Measurements from ENCODE around the gene SUSD6. TPM values are rescaled to one million over a fixed set of nuclear protein-coding genes. Genes with fewer than 3 reads are reported as not detected.

The SUSD6 gene
- total RNA-seq, 2 donors from 2014 or later = 24.6 to 25.1 TPM

DNA sequence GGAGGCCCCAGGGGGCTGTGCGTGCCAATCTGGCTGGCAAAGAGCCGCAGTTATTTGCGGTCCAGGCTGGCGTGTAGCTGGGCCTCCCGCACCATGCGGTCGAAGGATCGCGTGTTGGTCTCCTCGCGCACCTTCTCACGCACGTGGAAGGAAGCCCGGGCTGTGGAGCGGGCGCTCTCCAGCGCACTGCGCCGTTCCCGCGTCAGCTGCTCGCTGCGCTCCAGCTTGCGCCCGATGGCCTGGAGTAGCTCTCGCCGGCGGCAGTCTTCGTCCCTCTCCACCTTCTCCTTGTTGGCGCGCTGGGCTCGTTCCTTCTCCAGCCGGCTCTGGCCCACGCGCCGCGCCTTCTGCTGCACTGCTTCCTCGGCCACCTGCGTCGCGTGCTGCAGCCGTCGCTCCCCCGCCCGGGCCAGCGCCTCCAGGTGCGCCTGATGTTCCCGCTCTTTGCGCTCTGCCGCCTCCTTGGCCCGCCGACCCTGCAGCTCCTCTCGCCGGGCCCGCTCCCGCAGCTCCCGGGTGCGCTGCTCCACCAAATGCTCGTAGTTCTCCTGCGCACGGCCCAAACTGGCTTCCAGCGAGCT, 39.9 kb upstream of the SUSD6 start:
- Histone ChIP-seq H3K4me1 (peaks cover 32% of the 10 kb centered on the region), H3K27me3 (peaks cover 0 to 22% of the 10 kb centered on the region in 2 donors), H3K36me3 (replicated peaks in 1 of 2; ENCODE audit: insufficient read depth in 1 of 2, low read depth in 2 of 2) (no peaks in the 10 kb centered on the region), H3K4me3 (no peak overlapping the region), H3K27ac (no peak overlapping the region), H3K9me3 (no peaks in the 10 kb centered on the region)
- ATAC-seq = peak; percentile 14
- WGBS, 2 donors = 8 to 14% methylated on average over 12 to 62 of the region's 62 CpGs
- TF ChIP-seq, protein P1, sequence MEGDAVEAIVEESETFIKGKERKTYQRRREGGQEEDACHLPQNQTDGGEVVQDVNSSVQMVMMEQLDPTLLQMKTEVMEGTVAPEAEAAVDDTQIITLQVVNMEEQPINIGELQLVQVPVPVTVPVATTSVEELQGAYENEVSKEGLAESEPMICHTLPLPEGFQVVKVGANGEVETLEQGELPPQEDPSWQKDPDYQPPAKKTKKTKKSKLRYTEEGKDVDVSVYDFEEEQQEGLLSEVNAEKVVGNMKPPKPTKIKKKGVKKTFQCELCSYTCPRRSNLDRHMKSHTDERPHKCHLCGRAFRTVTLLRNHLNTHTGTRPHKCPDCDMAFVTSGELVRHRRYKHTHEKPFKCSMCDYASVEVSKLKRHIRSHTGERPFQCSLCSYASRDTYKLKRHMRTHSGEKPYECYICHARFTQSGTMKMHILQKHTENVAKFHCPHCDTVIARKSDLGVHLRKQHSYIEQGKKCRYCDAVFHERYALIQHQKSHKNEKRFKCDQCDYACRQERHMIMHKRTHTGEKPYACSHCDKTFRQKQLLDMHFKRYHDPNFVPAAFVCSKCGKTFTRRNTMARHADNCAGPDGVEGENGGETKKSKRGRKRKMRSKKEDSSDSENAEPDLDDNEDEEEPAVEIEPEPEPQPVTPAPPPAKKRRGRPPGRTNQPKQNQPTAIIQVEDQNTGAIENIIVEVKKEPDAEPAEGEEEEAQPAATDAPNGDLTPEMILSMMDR (IDR thresholded peaks at IDR 0.05) = no peak
- TF ChIP-seq POLR2A (IDR thresholded peaks at IDR 0.05) = no peak
- intact Hi-C loops (cut with DNase I) = no loop called here
- DNase-seq = no peak

DNA sequence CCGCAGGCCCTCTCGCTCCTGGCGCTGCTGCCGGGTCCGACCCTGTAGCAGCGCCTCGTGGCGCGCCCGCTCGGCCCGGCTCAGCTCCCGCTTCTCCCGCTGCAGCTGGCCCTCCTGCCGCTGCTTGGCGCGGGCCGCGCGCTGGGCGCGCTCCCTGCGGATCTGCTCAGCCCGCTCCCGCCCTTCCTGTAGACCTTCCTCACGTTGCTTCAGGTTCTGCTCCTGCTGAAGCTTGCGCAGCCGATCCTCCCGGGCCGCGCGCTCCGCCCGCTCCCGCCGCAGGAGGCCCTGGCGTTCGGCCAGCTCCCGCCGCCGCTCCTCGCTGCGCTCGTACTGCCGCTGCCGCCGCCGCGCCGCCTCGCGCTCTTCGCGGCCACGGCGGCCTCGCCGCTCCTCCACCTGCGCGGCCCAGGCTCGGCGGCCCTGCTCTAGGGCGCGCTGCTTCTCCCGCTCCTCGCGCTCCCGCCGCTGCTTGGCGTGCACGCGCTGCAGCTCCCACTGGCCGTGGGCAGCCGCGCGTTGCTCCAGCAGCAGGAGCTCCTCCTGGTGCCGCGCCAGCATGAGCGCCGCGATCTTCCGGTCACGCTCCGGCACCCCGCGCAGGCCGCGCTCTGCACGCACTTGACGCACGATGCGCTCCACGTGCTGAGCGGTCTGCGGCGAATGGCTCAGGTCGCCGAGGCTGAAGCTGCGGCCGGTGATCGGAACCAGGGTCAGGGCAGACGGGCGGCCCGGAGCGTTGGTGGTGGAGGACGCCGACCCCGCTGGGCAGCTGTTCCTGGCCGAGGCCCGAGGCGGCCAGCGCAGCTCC, 39.2 kb upstream of the SUSD6 start:
- intact Hi-C loops (cut with DNase I) = no loop called here
- Histone ChIP-seq H3K4me3 (no peak overlapping the region), H3K36me3 (replicated peaks in 1 of 2; ENCODE audit: insufficient read depth in 1 of 2, low read depth in 2 of 2) (no peaks in the 10 kb centered on the region), H3K27me3 (peaks cover 0 to 27% of the 10 kb centered on the region in 2 donors), H3K27ac (no peak overlapping the region), H3K4me1 (peaks cover 32% of the 10 kb centered on the region), H3K9me3 (no peaks in the 10 kb centered on the region)
- 0 to 8% methylated on average over 12 to 110 of the region's 112 CpGs for WGBS, 2 donors
- DNase-seq (peak; percentile 30 to 52 (median 39)), ATAC-seq (peak; percentile 62)
- TF ChIP-seq POLR2A (IDR thresholded peaks at IDR 0.05) = no peak
- TF ChIP-seq, protein P1 (IDR thresholded peaks at IDR 0.05) = no peak

DNA sequence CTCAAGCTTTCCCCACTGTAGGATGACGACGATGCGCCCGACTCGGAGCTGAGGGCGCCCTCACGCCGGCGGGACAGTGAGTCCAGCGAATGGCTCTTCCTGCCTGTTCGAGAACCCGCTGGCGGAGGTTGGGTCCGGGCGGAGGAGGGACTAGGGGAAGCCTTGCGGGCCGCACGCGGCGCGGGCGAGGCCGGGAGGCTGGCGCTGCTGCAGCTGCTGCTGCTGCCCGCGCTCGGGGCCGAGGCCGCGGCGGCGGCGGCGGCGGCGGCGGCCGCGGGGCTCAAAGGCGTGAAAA, 38.6 kb upstream of the SUSD6 start:
- H3K27ac ChIP-seq = no peak overlapping the region
- no peaks in the 10 kb centered on the region for H3K36me3 ChIP-seq (replicated peaks in 1 of 2; ENCODE audit: insufficient read depth in 1 of 2, low read depth in 2 of 2)
- DNase-seq (no peak), ATAC-seq (no peak)
- intact Hi-C loops (cut with DNase I) = no loop called here
- peaks cover 32% of the 10 kb centered on the region for H3K4me1 ChIP-seq
- no peak overlapping the region for H3K4me3 ChIP-seq
- TF ChIP-seq, protein P1 (IDR thresholded peaks at IDR 0.05) = no peak
- TF ChIP-seq POLR2A (IDR thresholded peaks at IDR 0.05) = no peak
- H3K27me3 ChIP-seq = peaks cover 0 to 30% of the 10 kb centered on the region in 2 donors
- no peaks in the 10 kb centered on the region for H3K9me3 ChIP-seq
- 17% methylated on average over 19 of the region's 40 CpGs; no CpG with 5 or more reads in 1 of the 2 donors for WGBS, 2 donors

DNA sequence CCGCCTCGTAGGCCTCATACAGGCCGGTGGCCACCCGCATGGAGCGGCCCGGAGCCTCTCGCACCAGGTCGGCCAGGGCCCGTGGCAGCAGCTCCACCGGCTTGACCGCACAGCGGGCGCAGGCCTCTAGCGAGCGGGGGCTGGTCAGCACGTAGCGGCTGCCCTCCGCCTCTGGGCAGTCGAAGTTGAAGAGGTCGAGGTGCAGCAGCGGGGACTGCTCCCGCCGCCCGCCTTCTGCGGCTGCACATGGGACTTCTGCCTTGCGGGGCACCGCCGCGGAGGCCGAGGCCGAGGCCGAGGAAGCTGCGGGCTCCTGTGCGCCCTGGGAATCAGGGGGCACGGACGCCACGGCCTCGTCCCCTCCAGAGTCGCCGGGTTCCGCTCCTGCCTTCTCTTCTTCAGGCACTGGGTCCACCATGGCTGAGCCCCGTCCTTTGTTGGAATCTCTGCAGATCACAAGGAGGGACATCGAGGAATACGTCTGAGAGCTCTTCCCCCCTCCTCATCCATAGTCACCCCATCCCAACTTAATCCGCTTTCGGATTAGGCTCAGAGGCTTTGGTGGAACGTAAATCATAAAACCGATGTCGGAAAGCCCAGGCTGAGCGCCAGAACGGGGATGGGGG, 38.1 kb upstream of the SUSD6 start:
- Histone ChIP-seq H3K9me3 (no peaks in the 10 kb centered on the region), H3K4me1 (peaks cover 32% of the 10 kb centered on the region), H3K27ac (no peak overlapping the region), H3K27me3 (peaks cover 0 to 30% of the 10 kb centered on the region in 2 donors), H3K36me3 (replicated peaks in 1 of 2; ENCODE audit: insufficient read depth in 1 of 2, low read depth in 2 of 2) (no peaks in the 10 kb centered on the region), H3K4me3 (no peak overlapping the region)
- 10 to 22% methylated on average over 10 to 45 of the region's 51 CpGs for whole genome bisulfite sequencing, 2 donors
- TF ChIP-seq, protein P1 (IDR thresholded peaks at IDR 0.05) = no peak
- TF ChIP-seq POLR2A (IDR thresholded peaks at IDR 0.05) = no peak
- no peak for DNase-seq
- ATAC-seq = no peak
- intact Hi-C loops (cut with DNase I) = no loop called here
